Left lung (tissue), 10 donors: ENCODE data around the gene RARS1. TPM values are rescaled to one million over a fixed set of nuclear protein-coding genes. Genes with fewer than 3 reads are reported as not detected.

ENCODE experiments used
- ATAC-seq: fragments of 200-7000 bp; cut with Tn5 transposase; one replicate; pipeline ENCODE4 v1.9.1; 2020; ENCODE audit warnings: moderate library complexity
- DNase-seq, 4 donors: peaks; one replicate each; pipeline ENCODE4 v3.0.0-alpha.2; 2013 to 2020
- H3K27ac ChIP-seq, 2 donors: fragments of 200-600 bp; sonication (generic) in 1 of 2; one replicate each; pipeline versions ENCODE4 v1.5.0 to v1.8.0; 2020 to 2021
- H3K27me3 ChIP-seq, 2 donors: fragments of 200-600 bp; sonication (generic) in 1 of 2; one replicate each; pipeline versions ENCODE4 v1.5.0 to v1.8.0; 2020 to 2021
- H3K36me3 ChIP-seq, 2 donors: fragments of 200-600 bp; sonication (generic) in 1 of 2; one replicate each; pipeline versions ENCODE4 v1.5.0 to v1.8.0; 2020 to 2021
- H3K4me1 ChIP-seq, 2 donors: fragments of 200-600 bp; one replicate each; pipeline ENCODE4 v1.8.0; 2021
- H3K4me3 ChIP-seq, 2 donors: fragments of 200-600 bp; sonication (generic) in 1 of 2; one replicate each; pipeline versions ENCODE4 v1.5.0 to v1.8.0; 2020 to 2021; ENCODE audit warnings: mild to moderate bottlenecking in 1 of 2
- H3K9me3 ChIP-seq, 2 donors: fragments of 200-600 bp; sonication (generic) in 1 of 2; one replicate each; pipeline versions ENCODE4 v1.5.0 to v1.8.0; 2020 to 2021
- intact Hi-C, 2 donors: fragments of 100-400 bp; cut with DNase I; formaldehyde crosslinking; loops; one replicate each; pipeline versions ENCODE4 v1.11.2 to v1.14.2; 2022
- polyA plus RNA-seq, 6 donors: library from polyadenylated mRNA; unstranded; fragments of 120-200 nt; gene quantifications; one replicate each; pipeline ENCODE4 v1.2.1, GENCODE V29; 2013; ENCODE audit not compliant: insufficient read length in 6 of 6
- total RNA-seq, 2 donors: library from RNA; stranded (reverse); fragmentation: NEBNext Ultra II Directional; extraction: Animal tissue kit (Norgen Biotek cat#: 25700); gene quantifications; one replicate each; pipeline ENCODE4 v1.2.1, GENCODE V29; 2021
- TF ChIP-seq, protein P1 (sequence below), 2 donors: fragments of 200-600 bp; sonication (generic) in 1 of 2; IDR thresholded peaks; one replicate each; pipeline versions ENCODE4 v1.5.0 to v1.8.0; 2021; ENCODE audit warnings: antibody characterized with exemption in 2 of 2
- donor health status: DM: no; HTN: yes; CAD: no.
- donor health status: DM: no; HTN: no; CAD: no.

The RARS1 gene
- total and polyA plus RNA-seq, 8 donors, result 67.2 to 88.3 (median 76.9) TPM

- Histone ChIP-seq H3K9me3 (no peaks in the 10 kb centered on the region), H3K36me3 (peaks cover 0 to 39% of the 10 kb centered on the region in 2 donors), H3K27me3 (no peaks in the 10 kb centered on the region), H3K27ac (no peak overlapping the region), H3K4me1 (no peaks in the 10 kb centered on the region), H3K4me3 (no peak overlapping the region)
- intact Hi-C loops, result no loop called here
- ATAC-seq, result no peak
- no peak for DNase-seq
- TF ChIP-seq, protein P1, sequence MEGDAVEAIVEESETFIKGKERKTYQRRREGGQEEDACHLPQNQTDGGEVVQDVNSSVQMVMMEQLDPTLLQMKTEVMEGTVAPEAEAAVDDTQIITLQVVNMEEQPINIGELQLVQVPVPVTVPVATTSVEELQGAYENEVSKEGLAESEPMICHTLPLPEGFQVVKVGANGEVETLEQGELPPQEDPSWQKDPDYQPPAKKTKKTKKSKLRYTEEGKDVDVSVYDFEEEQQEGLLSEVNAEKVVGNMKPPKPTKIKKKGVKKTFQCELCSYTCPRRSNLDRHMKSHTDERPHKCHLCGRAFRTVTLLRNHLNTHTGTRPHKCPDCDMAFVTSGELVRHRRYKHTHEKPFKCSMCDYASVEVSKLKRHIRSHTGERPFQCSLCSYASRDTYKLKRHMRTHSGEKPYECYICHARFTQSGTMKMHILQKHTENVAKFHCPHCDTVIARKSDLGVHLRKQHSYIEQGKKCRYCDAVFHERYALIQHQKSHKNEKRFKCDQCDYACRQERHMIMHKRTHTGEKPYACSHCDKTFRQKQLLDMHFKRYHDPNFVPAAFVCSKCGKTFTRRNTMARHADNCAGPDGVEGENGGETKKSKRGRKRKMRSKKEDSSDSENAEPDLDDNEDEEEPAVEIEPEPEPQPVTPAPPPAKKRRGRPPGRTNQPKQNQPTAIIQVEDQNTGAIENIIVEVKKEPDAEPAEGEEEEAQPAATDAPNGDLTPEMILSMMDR (IDR thresholded peaks at IDR 0.05), result no peak
Measured at GRCh38 chr5:168457542-168457941, 28.7 kb upstream of the RARS1 start.

GRCh38 chr5:168460606-168461005 is 25.7 kb upstream of the RARS1 start:
- Histone ChIP-seq H3K36me3 (peaks cover 0 to 39% of the 10 kb centered on the region in 2 donors), H3K27ac (no peak overlapping the region)
- intact Hi-C loops, result no loop called here

DNA sequence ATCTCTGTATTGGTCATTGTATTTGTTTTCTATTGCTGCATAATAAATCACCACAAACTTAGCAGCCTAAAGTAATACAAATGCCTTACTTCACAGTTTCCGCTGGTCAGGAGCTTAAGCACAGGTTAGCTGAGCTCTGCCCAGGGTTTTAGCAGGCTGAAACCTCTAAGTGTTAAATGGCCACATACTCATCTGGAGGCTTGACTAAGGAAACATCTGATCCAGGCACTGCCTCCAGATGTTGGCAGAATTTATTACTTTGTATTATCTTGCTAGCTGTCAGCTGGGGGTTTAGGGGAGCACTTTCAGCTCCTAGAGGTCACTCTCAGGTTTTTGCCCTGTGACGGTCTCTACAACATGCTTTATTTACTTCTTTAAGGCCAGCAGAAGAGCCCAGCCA is 23.2 kb upstream of the RARS1 start:
- ATAC-seq, result no peak
- Histone ChIP-seq H3K4me1 (no peaks in the 10 kb centered on the region), H3K4me3 (no peak overlapping the region), H3K27me3 (no peaks in the 10 kb centered on the region), H3K36me3 (peaks cover 0 to 30% of the 10 kb centered on the region in 2 donors), H3K27ac (no peak overlapping the region), H3K9me3 (no peaks in the 10 kb centered on the region)
- intact Hi-C loops, result no loop called here
- TF ChIP-seq, protein P1 (IDR thresholded peaks at IDR 0.05), result no peak
- no peak for DNase-seq

More at GRCh38 chr5:168460606-168461005, 25.7 kb upstream of the RARS1 start:
- H3K9me3 ChIP-seq, result no peaks in the 10 kb centered on the region
- H3K4me1 ChIP-seq, result no peaks in the 10 kb centered on the region
- TF ChIP-seq, protein P1 (IDR thresholded peaks at IDR 0.05), result no peak
- ATAC-seq, result no peak
- no peaks in the 10 kb centered on the region for H3K27me3 ChIP-seq
- DNase-seq, result no peak
- no peak overlapping the region for H3K4me3 ChIP-seq

DNA sequence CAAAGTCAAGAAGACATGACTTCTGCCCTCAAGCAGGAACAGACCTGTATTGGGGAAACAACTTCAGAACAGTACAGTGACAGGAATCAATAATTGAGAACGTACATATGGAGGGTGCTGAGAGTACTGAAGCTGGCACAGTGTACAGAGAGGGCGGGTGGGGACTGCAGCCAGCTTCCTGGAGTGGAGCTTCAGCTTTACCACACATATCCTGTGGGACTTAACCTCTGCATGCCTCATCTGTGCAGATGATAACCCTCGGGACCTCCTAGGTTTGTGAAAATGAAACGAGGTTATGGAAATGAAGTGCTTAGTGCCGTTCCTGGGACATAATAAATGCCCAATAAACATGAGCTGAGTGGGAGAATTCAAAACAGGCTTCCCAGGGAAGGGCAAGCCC is 22.1 kb upstream of the RARS1 start:
- H3K27ac ChIP-seq, result no peak overlapping the region
- H3K4me3 ChIP-seq, result no peak overlapping the region
- DNase-seq, result no peak
- H3K27me3 ChIP-seq, result no peaks in the 10 kb centered on the region
- H3K9me3 ChIP-seq, result no peaks in the 10 kb centered on the region
- no peak for ATAC-seq
- intact Hi-C loops, result no loop called here
- no peaks in the 10 kb centered on the region for H3K4me1 ChIP-seq
- peaks cover 0 to 30% of the 10 kb centered on the region in 2 donors for H3K36me3 ChIP-seq
- TF ChIP-seq, protein P1 (IDR thresholded peaks at IDR 0.05), result no peak

GRCh38 chr5:168464641-168465040 is 21.6 kb upstream of the RARS1 start:
- intact Hi-C loops, result no loop called here
- no peak overlapping the region for H3K27ac ChIP-seq
- ATAC-seq (no peak), DNase-seq (no peak)
- no peak overlapping the region for H3K4me3 ChIP-seq
- peaks cover 0 to 30% of the 10 kb centered on the region in 2 donors for H3K36me3 ChIP-seq
- TF ChIP-seq, protein P1 (IDR thresholded peaks at IDR 0.05), result no peak
- no peaks in the 10 kb centered on the region for H3K9me3 ChIP-seq
- H3K4me1 ChIP-seq, result no peaks in the 10 kb centered on the region
- no peaks in the 10 kb centered on the region for H3K27me3 ChIP-seq
